ENCODE measurements around the gene LPGAT1. TPM values are rescaled to one million over a fixed set of nuclear protein-coding genes. Genes with fewer than 3 reads are reported as not detected.

The LPGAT1 gene
- total RNA-seq, 2 donors from 2014 or later: 29.6 to 81.7 TPM

DNA sequence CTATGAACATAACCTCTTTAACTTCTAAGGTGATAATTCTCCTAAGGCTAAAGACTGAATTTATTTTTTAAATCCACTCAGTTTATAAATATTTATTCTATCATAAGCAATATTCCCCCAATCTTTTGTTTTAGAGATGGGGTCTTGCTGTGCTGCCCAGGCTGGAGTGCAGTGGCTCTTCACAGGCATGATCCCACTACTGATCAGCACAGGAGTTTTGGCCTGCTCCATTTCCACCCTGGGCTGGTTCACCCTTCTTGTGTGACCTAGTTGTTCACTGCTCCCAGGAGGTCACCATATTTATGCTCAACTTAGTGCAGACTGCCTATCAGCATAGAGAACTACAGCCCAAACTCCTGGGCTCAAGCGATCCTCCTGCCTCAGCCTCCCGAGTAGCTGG lies 38.6 kb downstream of the LPGAT1 start:
- H3K4me1 ChIP-seq (replicated peaks): no peaks in the 10 kb centered on the region
- WGBS: 96% methylated on average over 2 of the region's 2 CpGs
- no peaks in the 10 kb centered on the region for H3K36me3 ChIP-seq
- TF ChIP-seq, protein P1, sequence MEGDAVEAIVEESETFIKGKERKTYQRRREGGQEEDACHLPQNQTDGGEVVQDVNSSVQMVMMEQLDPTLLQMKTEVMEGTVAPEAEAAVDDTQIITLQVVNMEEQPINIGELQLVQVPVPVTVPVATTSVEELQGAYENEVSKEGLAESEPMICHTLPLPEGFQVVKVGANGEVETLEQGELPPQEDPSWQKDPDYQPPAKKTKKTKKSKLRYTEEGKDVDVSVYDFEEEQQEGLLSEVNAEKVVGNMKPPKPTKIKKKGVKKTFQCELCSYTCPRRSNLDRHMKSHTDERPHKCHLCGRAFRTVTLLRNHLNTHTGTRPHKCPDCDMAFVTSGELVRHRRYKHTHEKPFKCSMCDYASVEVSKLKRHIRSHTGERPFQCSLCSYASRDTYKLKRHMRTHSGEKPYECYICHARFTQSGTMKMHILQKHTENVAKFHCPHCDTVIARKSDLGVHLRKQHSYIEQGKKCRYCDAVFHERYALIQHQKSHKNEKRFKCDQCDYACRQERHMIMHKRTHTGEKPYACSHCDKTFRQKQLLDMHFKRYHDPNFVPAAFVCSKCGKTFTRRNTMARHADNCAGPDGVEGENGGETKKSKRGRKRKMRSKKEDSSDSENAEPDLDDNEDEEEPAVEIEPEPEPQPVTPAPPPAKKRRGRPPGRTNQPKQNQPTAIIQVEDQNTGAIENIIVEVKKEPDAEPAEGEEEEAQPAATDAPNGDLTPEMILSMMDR (IDR thresholded peaks at IDR 0.05): no peak
- TF ChIP-seq POLR2A (IDR thresholded peaks at IDR 0.05): no peak
- TF ChIP-seq POLR2AphosphoS5 (IDR thresholded peaks at IDR 0.05): no peak
- H3K4me3 ChIP-seq: no peak overlapping the region
- intact Hi-C loops (cut with DNase I): no loop called here
- DNase-seq (ENCODE audit: low spot score): no peak
- no peaks in the 10 kb centered on the region for H3K27me3 ChIP-seq (replicated peaks; ENCODE audit: insufficient read depth)
- H3K9me3 ChIP-seq: no peaks in the 10 kb centered on the region
- no peak overlapping the region for H3K27ac ChIP-seq

DNA sequence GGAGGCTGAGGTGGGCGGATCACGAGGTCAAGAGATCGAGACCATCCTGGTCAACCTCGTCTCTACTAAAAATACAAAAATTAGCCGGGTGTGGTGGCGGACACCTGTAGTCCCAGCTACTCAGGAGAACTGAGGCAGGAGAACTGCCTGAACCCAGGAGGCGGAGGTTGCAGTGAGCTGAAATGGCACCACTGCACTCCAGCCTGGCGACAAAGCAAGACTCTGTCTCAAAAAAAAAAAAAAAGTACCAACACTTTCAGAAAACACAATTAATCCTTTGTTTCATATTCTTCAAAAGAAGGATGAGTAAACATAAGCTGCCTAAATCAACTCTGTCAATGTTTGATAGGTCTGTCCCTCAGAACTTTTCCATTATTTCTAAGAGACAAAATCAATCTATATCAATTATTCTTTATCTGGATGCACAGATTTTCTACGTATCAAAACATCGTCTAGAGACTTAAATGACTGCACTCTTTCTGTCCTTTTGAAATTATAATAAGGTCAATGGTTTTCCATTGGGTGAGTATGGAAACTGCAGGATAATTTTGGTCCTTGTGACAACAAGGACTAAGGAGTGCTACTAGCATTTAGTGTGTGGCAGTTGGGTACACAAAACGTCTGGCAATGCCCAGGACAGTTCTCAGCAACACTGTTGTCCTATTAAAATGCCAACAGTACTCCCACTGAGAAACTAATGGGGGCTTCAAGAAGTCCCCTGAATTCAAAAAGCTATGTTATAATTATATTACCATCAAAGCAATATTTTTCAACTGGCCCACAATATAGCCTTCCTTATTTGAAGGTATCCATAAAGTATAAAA lies 40.7 kb downstream of the LPGAT1 start:
- no peaks in the 10 kb centered on the region for H3K36me3 ChIP-seq
- H3K27me3 ChIP-seq (replicated peaks; ENCODE audit: insufficient read depth): no peaks in the 10 kb centered on the region
- DNase-seq (ENCODE audit: low spot score): no peak
- no peaks in the 10 kb centered on the region for H3K9me3 ChIP-seq
- H3K4me3 ChIP-seq: no peak overlapping the region
- intact Hi-C loops (cut with DNase I): no loop called here
- H3K4me1 ChIP-seq (replicated peaks): no peaks in the 10 kb centered on the region
- TF ChIP-seq POLR2A (IDR thresholded peaks at IDR 0.05) (no peak), POLR2AphosphoS5 (IDR thresholded peaks at IDR 0.05) (no peak)
- TF ChIP-seq, protein P1 (IDR thresholded peaks at IDR 0.05): no peak
- H3K27ac ChIP-seq: no peak overlapping the region
- WGBS: 84% methylated on average over 11 of the region's 11 CpGs

DNA sequence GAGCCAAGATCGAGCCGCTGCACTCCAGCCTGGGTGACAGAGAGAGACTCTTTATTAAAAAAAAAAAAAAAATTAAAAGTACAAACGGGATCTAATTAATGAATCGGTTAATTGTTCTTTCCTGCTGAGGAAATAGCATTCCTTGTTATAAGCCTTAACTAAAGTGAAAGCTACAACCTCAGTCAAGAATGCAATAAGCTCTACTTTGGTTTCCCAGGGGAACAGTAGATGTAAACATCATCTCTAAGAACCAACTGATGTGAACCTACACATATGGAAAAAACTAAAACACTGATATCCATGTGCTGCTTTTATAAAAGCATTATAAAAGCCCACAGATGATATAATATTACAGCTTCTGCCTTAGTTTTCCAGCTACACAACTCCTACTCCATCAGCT lies 41.9 kb downstream of the LPGAT1 start:
- intact Hi-C loops (cut with DNase I): no loop called here
- TF ChIP-seq, protein P1 (IDR thresholded peaks at IDR 0.05): no peak
- TF ChIP-seq POLR2A (IDR thresholded peaks at IDR 0.05) (no peak), POLR2AphosphoS5 (IDR thresholded peaks at IDR 0.05) (no peak)
- H3K4me3 ChIP-seq: no peak overlapping the region
- DNase-seq (ENCODE audit: low spot score): no peak
- no peak overlapping the region for H3K27ac ChIP-seq
- WGBS: 72% methylated on average over 4 of the region's 4 CpGs
- H3K27me3 ChIP-seq (replicated peaks; ENCODE audit: insufficient read depth): no peaks in the 10 kb centered on the region
- H3K9me3 ChIP-seq: no peaks in the 10 kb centered on the region
- no peaks in the 10 kb centered on the region for H3K4me1 ChIP-seq (replicated peaks)
- H3K36me3 ChIP-seq: no peaks in the 10 kb centered on the region

DNA sequence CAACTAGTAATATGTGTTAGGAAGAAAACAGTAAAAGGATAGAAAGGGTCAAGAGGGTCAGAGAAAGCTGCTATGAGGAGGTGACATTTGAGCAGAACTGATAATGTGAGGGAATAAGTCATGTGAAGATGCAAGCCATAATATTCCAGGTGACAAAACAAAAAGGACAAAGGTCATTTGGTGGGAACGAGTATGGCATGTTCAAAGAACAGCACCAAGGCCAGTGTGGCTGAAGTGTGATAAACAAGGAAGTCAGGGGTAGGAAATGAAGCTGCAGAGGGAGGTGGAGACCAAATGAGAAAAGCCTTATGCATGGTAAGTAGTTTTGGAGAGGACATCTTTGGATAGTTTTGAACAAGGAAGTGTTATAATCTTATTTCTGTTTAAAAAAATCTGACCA lies 46.7 kb downstream of the LPGAT1 start:
- TF ChIP-seq, protein P1 (IDR thresholded peaks at IDR 0.05): no peak
- TF ChIP-seq POLR2A (IDR thresholded peaks at IDR 0.05): no peak
- no peak for TF ChIP-seq POLR2AphosphoS5 (IDR thresholded peaks at IDR 0.05)
- no peak for DNase-seq (ENCODE audit: low spot score)

DNA sequence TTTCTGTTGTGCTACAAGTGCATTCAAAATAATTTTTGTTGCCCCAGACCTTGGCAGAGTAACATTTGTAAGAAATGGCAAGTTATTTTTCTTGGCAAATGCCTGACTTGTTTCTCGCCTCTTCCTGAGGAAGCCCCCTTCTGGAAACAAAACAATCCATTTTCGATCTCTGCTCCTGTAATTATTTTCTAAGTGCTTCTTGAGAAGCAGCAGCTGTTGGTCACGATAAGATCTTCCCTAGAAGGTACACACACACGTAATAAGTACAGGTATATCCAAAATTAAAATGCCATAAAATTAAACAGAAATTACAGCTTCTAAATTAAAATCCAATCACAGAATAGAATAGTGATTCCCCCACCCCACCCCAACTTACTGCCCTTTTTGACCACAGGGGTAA lies 47.3 kb downstream of the LPGAT1 start:
- 19% methylated on average over 4 of the region's 4 CpGs for WGBS
- H3K27me3 ChIP-seq (replicated peaks; ENCODE audit: insufficient read depth): no peaks in the 10 kb centered on the region
- H3K27ac ChIP-seq: no peak overlapping the region
- TF ChIP-seq, protein P1 (IDR thresholded peaks at IDR 0.05): no peak
- TF ChIP-seq POLR2AphosphoS5 (IDR thresholded peaks at IDR 0.05) (no peak), POLR2A (IDR thresholded peaks at IDR 0.05) (no peak)
- H3K4me1 ChIP-seq (replicated peaks): no peaks in the 10 kb centered on the region
- no peaks in the 10 kb centered on the region for H3K9me3 ChIP-seq
- DNase-seq (ENCODE audit: low spot score): no peak
- H3K4me3 ChIP-seq: no peak overlapping the region
- intact Hi-C loops (cut with DNase I): no loop called here
- H3K36me3 ChIP-seq: no peaks in the 10 kb centered on the region

More for the DNA sequence above, 46.7 kb downstream of the LPGAT1 start:
- H3K27me3 ChIP-seq (replicated peaks; ENCODE audit: insufficient read depth): no peaks in the 10 kb centered on the region
- H3K4me3 ChIP-seq: no peak overlapping the region
- intact Hi-C loops (cut with DNase I): no loop called here
- no peaks in the 10 kb centered on the region for H3K9me3 ChIP-seq
- no peak overlapping the region for H3K27ac ChIP-seq
- H3K36me3 ChIP-seq: no peaks in the 10 kb centered on the region
- H3K4me1 ChIP-seq (replicated peaks): no peaks in the 10 kb centered on the region
- WGBS: 44% methylated on average over 1 of the region's 1 CpG
